ENCODE data around the gene PTPN7.

GRCh38 chr1:202162047-202162417 lies 1.6 kb upstream of the PTPN7 start:
- TF ChIP-seq CTCF (optimal IDR thresholded peaks at IDR 0.05 in 1 of 3, IDR thresholded peaks at IDR 0.05 in 1 of 3, conservative IDR thresholded peaks at IDR 0.05 in 1 of 3; ENCODE audit: extremely low read depth in 1 of 3, insufficient read depth in 2 of 3, low read length in 3 of 3) (no peak), EZH2 (IDR thresholded peaks at IDR 0.05; ENCODE audit: low read length) (no peak)
